Measurements from ENCODE around the gene COX20. TPM values are rescaled to one million over a fixed set of nuclear protein-coding genes. Genes with fewer than 3 reads are reported as not detected.

The COX20 gene
- total RNA-seq, 1 donor from 2014 or later: 24.0 TPM

DNA sequence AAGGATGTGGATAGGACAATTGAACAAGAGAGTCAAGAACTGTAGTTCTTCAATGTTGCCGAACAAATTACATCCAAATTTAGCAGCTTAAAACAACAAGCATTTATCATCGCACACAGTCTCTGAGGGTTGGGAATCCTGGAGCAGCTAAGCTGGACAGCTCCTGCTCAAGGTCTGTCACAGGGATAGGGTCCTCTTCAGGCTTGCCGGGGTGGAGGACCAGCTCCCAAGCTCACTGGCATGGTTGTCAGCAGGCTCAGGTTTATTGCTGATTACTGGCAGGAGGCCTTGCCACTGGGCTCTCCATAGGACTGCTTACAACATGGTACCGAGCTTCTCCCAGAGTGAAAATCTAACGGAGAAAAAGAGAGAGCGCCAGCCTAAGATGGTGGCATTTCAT is 22.1 kb upstream of the COX20 start:
- TF ChIP-seq, protein P1, sequence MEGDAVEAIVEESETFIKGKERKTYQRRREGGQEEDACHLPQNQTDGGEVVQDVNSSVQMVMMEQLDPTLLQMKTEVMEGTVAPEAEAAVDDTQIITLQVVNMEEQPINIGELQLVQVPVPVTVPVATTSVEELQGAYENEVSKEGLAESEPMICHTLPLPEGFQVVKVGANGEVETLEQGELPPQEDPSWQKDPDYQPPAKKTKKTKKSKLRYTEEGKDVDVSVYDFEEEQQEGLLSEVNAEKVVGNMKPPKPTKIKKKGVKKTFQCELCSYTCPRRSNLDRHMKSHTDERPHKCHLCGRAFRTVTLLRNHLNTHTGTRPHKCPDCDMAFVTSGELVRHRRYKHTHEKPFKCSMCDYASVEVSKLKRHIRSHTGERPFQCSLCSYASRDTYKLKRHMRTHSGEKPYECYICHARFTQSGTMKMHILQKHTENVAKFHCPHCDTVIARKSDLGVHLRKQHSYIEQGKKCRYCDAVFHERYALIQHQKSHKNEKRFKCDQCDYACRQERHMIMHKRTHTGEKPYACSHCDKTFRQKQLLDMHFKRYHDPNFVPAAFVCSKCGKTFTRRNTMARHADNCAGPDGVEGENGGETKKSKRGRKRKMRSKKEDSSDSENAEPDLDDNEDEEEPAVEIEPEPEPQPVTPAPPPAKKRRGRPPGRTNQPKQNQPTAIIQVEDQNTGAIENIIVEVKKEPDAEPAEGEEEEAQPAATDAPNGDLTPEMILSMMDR (conservative IDR thresholded peaks at IDR 0.05): no peak
- Mint-ChIP-seq H3K27ac (ENCODE audit: unreplicated experiment) (no peak overlapping the region), H3K36me3 (ENCODE audit: low read depth) (no peaks in the 10 kb centered on the region), H3K27me3 (ENCODE audit: low read depth) (peaks cover 33% of the 10 kb centered on the region), H3K4me3 (no peak overlapping the region), H3K9me3 (no peaks in the 10 kb centered on the region), H3K4me1 (peaks cover 6% of the 10 kb centered on the region)
- no peak for DNase-seq (ENCODE audit: low read depth, low spot score)

DNA sequence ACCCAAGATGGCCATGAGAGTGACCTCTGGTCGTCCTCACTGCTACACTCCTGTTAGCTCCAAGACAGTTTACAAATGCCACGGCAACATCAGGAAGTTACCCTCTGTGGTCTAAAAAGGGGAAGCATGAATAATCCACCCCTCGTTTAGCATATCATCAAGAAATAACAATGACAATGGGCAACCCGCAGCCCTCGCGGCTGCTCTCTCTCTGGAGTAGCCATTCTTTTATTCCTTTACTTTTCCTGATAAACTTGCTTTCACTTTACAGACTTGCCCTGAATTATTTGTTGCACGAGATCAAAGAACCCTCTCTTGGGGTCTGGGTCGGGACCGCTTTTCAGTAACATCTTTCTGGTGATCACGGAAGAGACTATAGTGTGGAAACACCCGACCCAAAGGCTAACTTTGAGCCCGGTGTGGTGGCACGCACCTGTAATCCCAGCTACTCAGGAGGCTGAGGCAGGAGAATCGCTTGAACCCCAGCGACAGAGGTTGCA is 19.8 kb upstream of the COX20 start:
- H3K4me1 Mint-ChIP-seq: peaks cover 6% of the 10 kb centered on the region
- H3K4me3 Mint-ChIP-seq: no peak overlapping the region
- no peaks in the 10 kb centered on the region for H3K9me3 Mint-ChIP-seq
- no peak overlapping the region for H3K27ac Mint-ChIP-seq (ENCODE audit: unreplicated experiment)
- H3K27me3 Mint-ChIP-seq (ENCODE audit: low read depth): peaks cover 33% of the 10 kb centered on the region
- no peak for DNase-seq (ENCODE audit: low read depth, low spot score)
- H3K36me3 Mint-ChIP-seq (ENCODE audit: low read depth): no peaks in the 10 kb centered on the region
- TF ChIP-seq, protein P1 (conservative IDR thresholded peaks at IDR 0.05): no peak

DNA sequence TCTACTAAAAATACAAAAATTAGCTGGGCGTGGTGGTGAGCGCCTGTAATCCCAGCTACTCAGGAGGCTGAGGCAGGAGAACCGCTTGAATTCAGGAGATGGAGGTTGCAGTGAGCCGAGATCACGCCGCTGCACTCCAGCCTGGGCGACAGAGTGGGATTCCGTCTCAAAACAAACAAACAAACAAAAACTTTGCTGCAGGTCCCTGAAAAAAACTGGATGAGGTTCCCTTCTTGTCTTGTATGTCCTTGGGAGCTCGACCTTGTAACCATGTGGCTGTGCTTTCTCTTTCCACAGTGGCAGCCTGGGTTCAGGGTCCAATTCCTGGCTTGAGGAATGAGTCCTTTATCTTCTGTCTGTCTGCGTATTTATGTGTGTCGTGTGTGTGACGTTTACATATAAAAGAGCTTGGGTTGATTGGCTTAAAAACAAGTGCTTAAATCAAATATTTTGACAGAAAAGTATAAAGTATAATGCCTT is 18.0 kb upstream of the COX20 start:
- H3K36me3 Mint-ChIP-seq (ENCODE audit: low read depth): no peaks in the 10 kb centered on the region
- H3K27me3 Mint-ChIP-seq (ENCODE audit: low read depth): peaks cover 33% of the 10 kb centered on the region
- H3K4me3 Mint-ChIP-seq: no peak overlapping the region
- H3K27ac Mint-ChIP-seq (ENCODE audit: unreplicated experiment): no peak overlapping the region
- H3K9me3 Mint-ChIP-seq: no peaks in the 10 kb centered on the region
- no peak for DNase-seq (ENCODE audit: low read depth, low spot score)
- TF ChIP-seq, protein P1 (conservative IDR thresholded peaks at IDR 0.05): no peak
- peaks cover 6% of the 10 kb centered on the region for H3K4me1 Mint-ChIP-seq

DNA sequence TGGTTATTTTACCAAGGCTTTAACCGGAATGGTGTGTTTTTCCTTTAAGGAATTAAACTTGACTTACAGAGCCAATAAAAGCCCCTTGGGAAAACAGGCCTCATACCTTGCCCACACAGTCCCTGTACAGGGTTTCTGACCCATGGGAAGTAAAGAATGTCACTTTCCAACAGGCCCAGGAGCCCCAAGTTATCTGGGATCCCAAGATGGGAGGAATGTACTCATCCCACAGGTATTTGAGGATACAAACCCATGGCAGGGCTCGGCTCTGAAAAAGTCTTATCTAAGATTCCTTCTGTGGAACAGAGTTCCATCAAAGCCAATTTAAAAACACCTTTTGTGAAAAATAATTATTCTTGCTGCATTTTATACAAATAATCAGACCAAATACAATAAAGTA is 15.3 kb upstream of the COX20 start:
- H3K27ac Mint-ChIP-seq (ENCODE audit: unreplicated experiment): no peak overlapping the region
- DNase-seq (ENCODE audit: low read depth, low spot score): no peak
- TF ChIP-seq, protein P1 (conservative IDR thresholded peaks at IDR 0.05): no peak
- H3K4me1 Mint-ChIP-seq: peaks cover 6% of the 10 kb centered on the region
- H3K4me3 Mint-ChIP-seq: no peak overlapping the region
- H3K9me3 Mint-ChIP-seq: no peaks in the 10 kb centered on the region
- H3K27me3 Mint-ChIP-seq (ENCODE audit: low read depth): peaks cover 20% of the 10 kb centered on the region
- no peaks in the 10 kb centered on the region for H3K36me3 Mint-ChIP-seq (ENCODE audit: low read depth)

DNA sequence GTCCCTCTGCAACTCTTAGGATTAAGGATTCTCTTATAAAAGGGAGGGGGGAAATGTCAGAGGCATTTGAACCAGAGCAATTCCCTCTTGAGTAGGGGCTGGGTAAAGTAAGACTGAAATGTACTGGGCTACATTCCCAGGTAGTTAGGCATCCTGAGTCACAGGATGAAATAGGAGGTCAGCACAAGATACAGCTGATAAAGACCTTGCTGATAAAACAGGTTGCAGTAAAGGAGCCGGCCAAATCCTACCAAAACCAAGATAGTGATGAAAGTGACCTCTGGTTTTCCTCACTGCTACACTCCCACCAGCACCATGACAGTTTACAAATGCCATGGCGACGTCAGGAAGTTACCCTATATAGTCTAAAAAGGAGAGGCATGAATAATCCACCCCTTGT is 14.3 kb upstream of the COX20 start:
- Mint-ChIP-seq H3K9me3 (no peaks in the 10 kb centered on the region), H3K27me3 (ENCODE audit: low read depth) (peaks cover 12% of the 10 kb centered on the region), H3K4me1 (peaks cover 6% of the 10 kb centered on the region), H3K27ac (ENCODE audit: unreplicated experiment) (no peak overlapping the region), H3K4me3 (no peak overlapping the region), H3K36me3 (ENCODE audit: low read depth) (no peaks in the 10 kb centered on the region)
- TF ChIP-seq, protein P1 (conservative IDR thresholded peaks at IDR 0.05): no peak
- no peak for DNase-seq (ENCODE audit: low read depth, low spot score)

Data from neural crest cell (in vitro differentiated cells).